ENCODE data around the gene SLC25A26. TPM values are rescaled to one million over a fixed set of nuclear protein-coding genes. Genes with fewer than 3 reads are reported as not detected.

The SLC25A26 gene
- total and polyA plus RNA-seq, 2 of the 13 experiments (the other 11 are each of a cell fraction or from before 2014, with no cell fraction given), result 23.1 to 32.7 TPM

DNA sequence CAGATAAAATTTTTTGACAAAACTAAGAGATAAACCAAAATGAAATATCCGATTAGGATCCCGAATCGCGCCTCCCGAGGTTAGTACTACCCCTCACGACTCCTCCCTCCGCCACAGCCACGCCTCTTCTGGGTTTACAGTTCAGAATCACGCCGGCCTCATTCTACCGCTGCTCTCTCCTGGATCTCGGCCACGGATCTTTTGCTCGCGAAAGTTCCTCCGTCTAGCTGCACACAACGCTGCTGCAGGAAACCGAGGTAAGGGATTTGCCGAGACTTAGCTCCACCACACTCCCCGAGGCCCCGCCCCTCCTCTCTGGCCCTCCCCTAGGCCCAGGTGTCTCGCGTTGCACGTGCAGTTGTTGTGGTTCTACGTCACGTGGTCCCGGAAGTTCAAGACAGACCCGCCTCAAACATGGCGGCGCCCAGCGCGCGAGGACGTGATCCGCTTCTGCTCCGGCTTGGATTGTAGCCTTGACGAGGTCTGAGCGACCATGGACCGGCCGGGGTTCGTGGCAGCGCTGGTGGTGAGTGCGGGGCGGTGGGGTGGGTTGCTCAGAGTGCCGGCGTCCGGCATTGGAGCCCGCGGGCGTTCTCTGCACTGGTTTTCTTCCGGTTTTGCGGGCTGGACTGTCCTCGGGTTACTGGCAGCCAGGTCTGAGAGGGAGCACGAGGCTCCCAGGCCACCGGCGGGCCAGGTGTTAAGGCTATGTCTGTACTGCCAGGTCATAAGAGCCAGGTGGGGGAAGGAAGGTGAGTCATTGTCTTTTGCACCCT lies at the start of gene SLC25A26 (continued):
- TF ChIP-seq, protein P1, sequence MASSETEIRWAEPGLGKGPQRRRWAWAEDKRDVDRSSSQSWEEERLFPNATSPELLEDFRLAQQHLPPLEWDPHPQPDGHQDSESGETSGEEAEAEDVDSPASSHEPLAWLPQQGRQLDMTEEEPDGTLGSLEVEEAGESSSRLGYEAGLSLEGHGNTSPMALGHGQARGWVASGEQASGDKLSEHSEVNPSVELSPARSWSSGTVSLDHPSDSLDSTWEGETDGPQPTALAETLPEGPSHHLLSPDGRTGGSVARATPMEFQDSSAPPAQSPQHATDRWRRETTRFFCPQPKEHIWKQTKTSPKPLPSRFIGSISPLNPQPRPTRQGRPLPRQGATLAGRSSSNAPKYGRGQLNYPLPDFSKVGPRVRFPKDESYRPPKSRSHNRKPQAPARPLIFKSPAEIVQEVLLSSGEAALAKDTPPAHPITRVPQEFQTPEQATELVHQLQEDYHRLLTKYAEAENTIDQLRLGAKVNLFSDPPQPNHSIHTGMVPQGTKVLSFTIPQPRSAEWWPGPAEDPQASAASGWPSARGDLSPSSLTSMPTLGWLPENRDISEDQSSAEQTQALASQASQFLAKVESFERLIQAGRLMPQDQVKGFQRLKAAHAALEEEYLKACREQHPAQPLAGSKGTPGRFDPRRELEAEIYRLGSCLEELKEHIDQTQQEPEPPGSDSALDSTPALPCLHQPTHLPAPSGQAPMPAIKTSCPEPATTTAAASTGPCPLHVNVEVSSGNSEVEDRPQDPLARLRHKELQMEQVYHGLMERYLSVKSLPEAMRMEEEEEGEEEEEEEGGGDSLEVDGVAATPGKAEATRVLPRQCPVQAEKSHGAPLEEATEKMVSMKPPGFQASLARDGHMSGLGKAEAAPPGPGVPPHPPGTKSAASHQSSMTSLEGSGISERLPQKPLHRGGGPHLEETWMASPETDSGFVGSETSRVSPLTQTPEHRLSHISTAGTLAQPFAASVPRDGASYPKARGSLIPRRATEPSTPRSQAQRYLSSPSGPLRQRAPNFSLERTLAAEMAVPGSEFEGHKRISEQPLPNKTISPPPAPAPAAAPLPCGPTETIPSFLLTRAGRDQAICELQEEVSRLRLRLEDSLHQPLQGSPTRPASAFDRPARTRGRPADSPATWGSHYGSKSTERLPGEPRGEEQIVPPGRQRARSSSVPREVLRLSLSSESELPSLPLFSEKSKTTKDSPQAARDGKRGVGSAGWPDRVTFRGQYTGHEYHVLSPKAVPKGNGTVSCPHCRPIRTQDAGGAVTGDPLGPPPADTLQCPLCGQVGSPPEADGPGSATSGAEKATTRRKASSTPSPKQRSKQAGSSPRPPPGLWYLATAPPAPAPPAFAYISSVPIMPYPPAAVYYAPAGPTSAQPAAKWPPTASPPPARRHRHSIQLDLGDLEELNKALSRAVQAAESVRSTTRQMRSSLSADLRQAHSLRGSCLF (CRISPR knock-in tag; IDR thresholded peaks at IDR 0.05; ENCODE audit: borderline replicate concordance), result no peak
- TF ChIP-seq GZF1 (CRISPR knock-in tag; IDR thresholded peaks at IDR 0.05) (no peak), ZNF20 (CRISPR knock-in tag; IDR thresholded peaks at IDR 0.05) (no peak), ZNF607 (CRISPR knock-in tag; IDR thresholded peaks at IDR 0.05; ENCODE audit: borderline replicate concordance) (peak; percentile 65; the same call in 1 of the 2 replicates), EED (CRISPR knock-in tag; IDR thresholded peaks at IDR 0.05) (no peak), ZSCAN21 (CRISPR knock-in tag; IDR thresholded peaks at IDR 0.05; ENCODE audit: borderline replicate concordance) (no peak), ZBTB42 (CRISPR knock-in tag; IDR thresholded peaks at IDR 0.05) (no peak), SRSF1 (optimal IDR thresholded peaks at IDR 0.05; ENCODE audit: low read depth, low read length) (no peak), JUND (CRISPR knock-in tag; IDR thresholded peaks at IDR 0.05) (no peak), KAT2B (IDR thresholded peaks at IDR 0.05; ENCODE audit: borderline replicate concordance, low read depth, low read length) (no peak), TRIM24 (CRISPR knock-in tag; IDR thresholded peaks at IDR 0.05) (no peak), ZNF773 (CRISPR knock-in tag; IDR thresholded peaks at IDR 0.05; ENCODE audit: borderline replicate concordance) (no peak)
- TF ChIP-seq, protein P2, sequence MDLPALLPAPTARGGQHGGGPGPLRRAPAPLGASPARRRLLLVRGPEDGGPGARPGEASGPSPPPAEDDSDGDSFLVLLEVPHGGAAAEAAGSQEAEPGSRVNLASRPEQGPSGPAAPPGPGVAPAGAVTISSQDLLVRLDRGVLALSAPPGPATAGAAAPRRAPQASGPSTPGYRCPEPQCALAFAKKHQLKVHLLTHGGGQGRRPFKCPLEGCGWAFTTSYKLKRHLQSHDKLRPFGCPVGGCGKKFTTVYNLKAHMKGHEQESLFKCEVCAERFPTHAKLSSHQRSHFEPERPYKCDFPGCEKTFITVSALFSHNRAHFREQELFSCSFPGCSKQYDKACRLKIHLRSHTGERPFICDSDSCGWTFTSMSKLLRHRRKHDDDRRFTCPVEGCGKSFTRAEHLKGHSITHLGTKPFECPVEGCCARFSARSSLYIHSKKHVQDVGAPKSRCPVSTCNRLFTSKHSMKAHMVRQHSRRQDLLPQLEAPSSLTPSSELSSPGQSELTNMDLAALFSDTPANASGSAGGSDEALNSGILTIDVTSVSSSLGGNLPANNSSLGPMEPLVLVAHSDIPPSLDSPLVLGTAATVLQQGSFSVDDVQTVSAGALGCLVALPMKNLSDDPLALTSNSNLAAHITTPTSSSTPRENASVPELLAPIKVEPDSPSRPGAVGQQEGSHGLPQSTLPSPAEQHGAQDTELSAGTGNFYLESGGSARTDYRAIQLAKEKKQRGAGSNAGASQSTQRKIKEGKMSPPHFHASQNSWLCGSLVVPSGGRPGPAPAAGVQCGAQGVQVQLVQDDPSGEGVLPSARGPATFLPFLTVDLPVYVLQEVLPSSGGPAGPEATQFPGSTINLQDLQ (CRISPR knock-in tag; IDR thresholded peaks at IDR 0.05), result peak; percentile 31; the same call in 1 of the 2 replicates
- TF ChIP-seq, protein P3, sequence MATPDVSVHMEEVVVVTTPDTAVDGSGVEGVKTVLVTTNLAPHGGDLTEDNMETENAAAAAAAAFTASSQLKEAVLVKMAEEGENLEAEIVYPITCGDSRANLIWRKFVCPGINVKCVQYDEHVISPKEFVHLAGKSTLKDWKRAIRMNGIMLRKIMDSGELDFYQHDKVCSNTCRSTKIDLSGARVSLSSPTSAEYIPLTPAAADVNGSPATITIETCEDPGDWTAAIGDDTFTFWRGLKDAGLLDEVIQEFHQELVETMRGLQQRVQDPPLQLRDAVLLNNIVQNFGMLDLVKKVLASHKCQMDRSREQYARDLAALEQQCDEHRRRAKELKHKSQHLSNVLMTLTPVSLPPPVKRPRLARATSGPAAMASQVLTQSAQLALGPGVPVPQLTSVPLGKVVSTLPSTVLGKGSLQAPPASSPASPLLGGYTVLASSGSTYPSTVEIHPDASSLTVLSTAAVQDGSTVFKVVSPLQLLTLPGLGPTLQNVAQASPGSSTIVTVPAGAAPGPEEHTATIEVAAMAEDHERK (CRISPR knock-in tag; IDR thresholded peaks at IDR 0.05; ENCODE audit: low read depth), result no peak
- TF ChIP-seq, protein P4, sequence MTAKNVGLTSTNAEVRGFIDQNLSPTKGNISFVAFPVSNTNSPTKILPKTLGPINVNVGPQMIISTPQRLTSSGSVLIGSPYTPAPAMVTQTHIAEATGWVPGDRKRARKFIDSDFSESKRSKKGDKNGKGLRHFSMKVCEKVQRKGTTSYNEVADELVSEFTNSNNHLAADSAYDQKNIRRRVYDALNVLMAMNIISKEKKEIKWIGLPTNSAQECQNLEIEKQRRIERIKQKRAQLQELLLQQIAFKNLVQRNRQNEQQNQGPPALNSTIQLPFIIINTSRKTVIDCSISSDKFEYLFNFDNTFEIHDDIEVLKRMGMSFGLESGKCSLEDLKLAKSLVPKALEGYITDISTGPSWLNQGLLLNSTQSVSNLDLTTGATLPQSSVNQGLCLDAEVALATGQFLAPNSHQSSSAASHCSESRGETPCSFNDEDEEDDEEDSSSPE (CRISPR knock-in tag; IDR thresholded peaks at IDR 0.05), result peak; percentile 60
- TF ChIP-seq, protein P5, sequence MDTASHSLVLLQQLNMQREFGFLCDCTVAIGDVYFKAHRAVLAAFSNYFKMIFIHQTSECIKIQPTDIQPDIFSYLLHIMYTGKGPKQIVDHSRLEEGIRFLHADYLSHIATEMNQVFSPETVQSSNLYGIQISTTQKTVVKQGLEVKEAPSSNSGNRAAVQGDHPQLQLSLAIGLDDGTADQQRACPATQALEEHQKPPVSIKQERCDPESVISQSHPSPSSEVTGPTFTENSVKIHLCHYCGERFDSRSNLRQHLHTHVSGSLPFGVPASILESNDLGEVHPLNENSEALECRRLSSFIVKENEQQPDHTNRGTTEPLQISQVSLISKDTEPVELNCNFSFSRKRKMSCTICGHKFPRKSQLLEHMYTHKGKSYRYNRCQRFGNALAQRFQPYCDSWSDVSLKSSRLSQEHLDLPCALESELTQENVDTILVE (CRISPR knock-in tag; IDR thresholded peaks at IDR 0.05), result 0 out of 2 replicates have a peak, but pooled peaks have one; percentile 35
